H1 (cell line): ENCODE results near the gene POU6F2. TPM values are rescaled to one million over a fixed set of nuclear protein-coding genes. Genes with fewer than 3 reads are reported as not detected.

Experiments
- CTCF ChIA-PET: fragments of 300-600 bp; sonication (Branson Sonifier 250); formaldehyde crosslinking; loops from one replicate; lab custom pipeline; 2021; ENCODE audit not compliant: partially characterized antibody; lab: Charles Lee
- POLR2A ChIA-PET: fragments of 300-600 bp; sonication (Branson Sonifier 250); formaldehyde crosslinking; loops from one replicate; lab custom pipeline; 2021; ENCODE audit warnings: inconsistent platforms; ENCODE audit not compliant: partially characterized antibody; lab: Charles Lee
- DNase-seq, 2 experiments: peaks; one replicate each; pipeline versions ENCODE4 v3.0.0 to v3.0.0-alpha.2; 2010 to 2022; ENCODE audit warnings: low spot score in 2 of 2, low read depth in 1 of 2, mixed read lengths in 1 of 2
- FAIRE-seq: peaks from 2 replicates; lab custom pipeline; 2011; peaks lifted over from hg19 to GRCh38; lab: Jason Lieb, UNC
- H2AFZ ChIP-seq: 2 replicates; pipeline ENCODE4 v1.8.1; 2012; ENCODE audit warnings: low read length, inconsistent platforms
- H2AK5ac ChIP-seq: 2 replicates; pipeline ENCODE4 v1.6.1; 2013; ENCODE audit warnings: low read depth, low read length
- H2BK120ac ChIP-seq: replicated peaks from 2 replicates; pipeline ENCODE3; 2013; ENCODE audit warnings: low read depth, low read length, inconsistent platforms
- H2BK12ac ChIP-seq: 2 replicates; pipeline ENCODE4 v1.6.1; 2013; ENCODE audit warnings: low read depth, low read length
- H2BK15ac ChIP-seq: 2 replicates; pipeline ENCODE4 v1.6.1; 2013; ENCODE audit warnings: low read length
- H2BK20ac ChIP-seq: 2 replicates; pipeline ENCODE4 v1.6.1; 2013; ENCODE audit warnings: low read length
- H2BK5ac ChIP-seq: 2 replicates; pipeline ENCODE4 v1.6.1; 2013; ENCODE audit warnings: low read depth, low read length
- H3K14ac ChIP-seq: 2 replicates; pipeline ENCODE4 v1.6.1; 2013; ENCODE audit warnings: inconsistent platforms; ENCODE audit not compliant: insufficient read length
- H3K18ac ChIP-seq: 2 replicates; pipeline ENCODE4 v1.6.1; 2013; ENCODE audit warnings: low read length; ENCODE audit errors: extremely low read depth
- H3K23ac ChIP-seq: 2 replicates; pipeline ENCODE4 v1.6.1; 2013; ENCODE audit warnings: inconsistent platforms; ENCODE audit not compliant: insufficient read length
- H3K23me2 ChIP-seq: 2 replicates; pipeline ENCODE4 v1.6.1; 2013; ENCODE audit warnings: low read depth, low read length
- H3K27ac ChIP-seq: 2 replicates; pipeline ENCODE4 v1.6.1; 2011; ENCODE audit warnings: low read depth, low read length, inconsistent platforms
- H3K27me3 ChIP-seq, 4 experiments: replicated peaks in 1 of 4; 1 replicate in 1 of 4; 2 replicates in 3 of 4; pipeline versions ENCODE4 v1.6.1 to v1.8.1; 2011 to 2013; ENCODE audit warnings: low read length in 3 of 4, mild to moderate bottlenecking in 3 of 4, inconsistent platforms in 2 of 4, mixed read lengths in 2 of 4, moderate library complexity in 1 of 4; ENCODE audit not compliant: control insufficient read depth in 3 of 4, insufficient read depth in 3 of 4; ENCODE audit errors: extremely low read depth in 1 of 4
- H3K36me3 ChIP-seq, 4 experiments: 2 replicates each; pipeline versions ENCODE4 v1.6.1 to v1.8.1; 2011 to 2013; ENCODE audit warnings: mild to moderate bottlenecking in 4 of 4, low read length in 3 of 4, moderate library complexity in 2 of 4, control low read depth in 1 of 4, inconsistent platforms in 1 of 4; ENCODE audit not compliant: insufficient read depth in 4 of 4, control insufficient read depth in 2 of 4
- H3K4ac ChIP-seq: replicated peaks from 2 replicates; pipeline ENCODE3; 2013; ENCODE audit warnings: low read length, low read depth, mixed read lengths, inconsistent platforms; ENCODE audit not compliant: insufficient read length
- H3K4me1 ChIP-seq, 4 experiments: replicated peaks in 1 of 4; 1 replicate in 1 of 4; 2 replicates in 3 of 4; pipeline versions ENCODE4 v1.6.1 to v1.8.1; 2011 to 2013; ENCODE audit warnings: low read length in 3 of 4, inconsistent platforms in 2 of 4, mixed read lengths in 1 of 4; ENCODE audit not compliant: insufficient read depth in 4 of 4, control insufficient read depth in 3 of 4
- H3K4me2 ChIP-seq, 2 experiments: 2 replicates each; pipeline versions ENCODE4 v1.6.1 to v1.8.1; 2011 to 2013; ENCODE audit warnings: low read depth in 2 of 2, low read length in 2 of 2, control low read depth in 1 of 2, inconsistent platforms in 1 of 2, mild to moderate bottlenecking in 1 of 2; ENCODE audit not compliant: insufficient read depth in 1 of 2
- H3K4me3 ChIP-seq, 4 experiments: fragments of 200-600, 300-600 bp in 1 of 4; sonication (generic), shearing (Covaris generic), sonication (Bioruptor Twin) in 1 of 4; 2 replicates each; pipeline versions ENCODE4 v1.5.1 to v1.8.1; 2011 to 2016; ENCODE audit warnings: low read length in 4 of 4, low read depth in 3 of 4, control low read depth in 2 of 4, inconsistent platforms in 2 of 4, mild to moderate bottlenecking in 2 of 4, mixed read lengths in 1 of 4, moderate library complexity in 1 of 4; ENCODE audit not compliant: insufficient read depth in 2 of 4; ENCODE audit errors: extremely low read depth in 1 of 4
- H3K56ac ChIP-seq: replicated peaks from 2 replicates; pipeline ENCODE3; 2013; ENCODE audit warnings: low read depth, mild to moderate bottlenecking, mixed read lengths, low read length, inconsistent platforms; ENCODE audit not compliant: insufficient read length
- H3K79me1 ChIP-seq: 2 replicates; pipeline ENCODE4 v1.6.1; 2013; ENCODE audit warnings: low read depth, low read length, control low read depth
- H3K79me2 ChIP-seq, 2 experiments: 2 replicates each; pipeline versions ENCODE4 v1.6.1 to v1.8.1; 2012 to 2013; ENCODE audit warnings: low read length in 2 of 2, mild to moderate bottlenecking in 2 of 2, inconsistent platforms in 1 of 2; ENCODE audit not compliant: insufficient read depth in 2 of 2, control insufficient read depth in 1 of 2
- H3K9ac ChIP-seq, 4 experiments: replicated peaks in 1 of 4; 1 replicate in 1 of 4; 2 replicates in 3 of 4; pipeline versions ENCODE4 v1.6.1 to v1.8.1; 2011 to 2013; ENCODE audit warnings: low read depth in 3 of 4, low read length in 3 of 4, control low read depth in 2 of 4, mild to moderate bottlenecking in 2 of 4, moderate library complexity in 2 of 4, inconsistent platforms in 1 of 4; ENCODE audit errors: extremely low read depth in 1 of 4
- H3K9me3 ChIP-seq, 2 experiments: 2 replicates each; pipeline versions ENCODE4 v1.6.1 to v1.8.1; 2012 to 2013; ENCODE audit warnings: mild to moderate bottlenecking in 2 of 2, moderate library complexity in 2 of 2, control low read depth in 1 of 2, inconsistent platforms in 1 of 2, low read depth in 1 of 2, low read length in 1 of 2, mixed read lengths in 1 of 2; ENCODE audit not compliant: insufficient read depth in 2 of 2
- H4K20me1 ChIP-seq, 2 experiments: replicated peaks in 1 of 2; 2 replicates each; pipeline versions ENCODE3 to v1.8.1; 2011 to 2013; ENCODE audit warnings: inconsistent platforms in 2 of 2, low read length in 2 of 2, mild to moderate bottlenecking in 1 of 2; ENCODE audit not compliant: insufficient read depth in 2 of 2, control insufficient read depth in 1 of 2
- H4K5ac ChIP-seq: 2 replicates; pipeline ENCODE4 v1.6.1; 2013; ENCODE audit warnings: low read length, low read depth, mixed read lengths, inconsistent platforms; ENCODE audit not compliant: insufficient read length
- H4K8ac ChIP-seq: 2 replicates; pipeline ENCODE4 v1.8.0; 2013; ENCODE audit warnings: mild to moderate bottlenecking, moderate library complexity, low read length, inconsistent platforms; ENCODE audit not compliant: insufficient read depth; ENCODE audit errors: extremely low read depth
- H4K91ac ChIP-seq: replicated peaks from 2 replicates; pipeline ENCODE3; 2013; ENCODE audit warnings: low read length, mixed read lengths, inconsistent platforms; ENCODE audit not compliant: insufficient read length
- CHD2 ChIP-seq: IDR thresholded peaks from 2 replicates; pipeline ENCODE4 v1.6.1; 2012; ENCODE audit warnings: low read length, improper control_type of control experiment
- EGR1 ChIP-seq: IDR thresholded peaks from 2 replicates; pipeline ENCODE4 v1.6.1; 2011; ENCODE audit warnings: low read depth, low read length, borderline replicate concordance
- GTF2F1 ChIP-seq: IDR thresholded peaks from 2 replicates; pipeline ENCODE4 v1.6.1; 2012; ENCODE audit warnings: low read depth, low read length, improper control_type of control experiment, borderline replicate concordance
- HDAC2 ChIP-seq, 2 experiments: fragments of 300-600 bp in 1 of 2; sonication (generic) in 1 of 2; IDR thresholded peaks; 2 replicates each; pipeline ENCODE4 v1.6.1; 2011 to 2012; ENCODE audit warnings: low read depth in 2 of 2, low read length in 2 of 2, mild to moderate bottlenecking in 2 of 2, moderate library complexity in 2 of 2, borderline replicate concordance in 1 of 2, inconsistent platforms in 1 of 2
- RBBP5 ChIP-seq: IDR thresholded peaks from 2 replicates; pipeline ENCODE4 v1.7.1; 2012; ENCODE audit warnings: low read depth, mild to moderate bottlenecking, inconsistent platforms, low read length, moderate library complexity, borderline replicate concordance
- RXRA ChIP-seq: IDR thresholded peaks from 2 replicates; pipeline ENCODE4 v1.6.1; 2011; ENCODE audit warnings: low read depth, mild to moderate bottlenecking, low read length, moderate library complexity; ENCODE audit not compliant: insufficient read depth
- SIRT6 ChIP-seq: IDR thresholded peaks from one replicate; pipeline ENCODE4 v1.7.1; 2012; ENCODE audit warnings: low read length, inconsistent platforms
- SP4 ChIP-seq: IDR thresholded peaks from 2 replicates; pipeline ENCODE4 v1.6.1; 2012; ENCODE audit warnings: low read length, inconsistent platforms
- TCF12 ChIP-seq: IDR thresholded peaks from 2 replicates; pipeline ENCODE4 v1.6.1; 2011; ENCODE audit warnings: low read depth, mild to moderate bottlenecking, low read length
- ZNF274 ChIP-seq: IDR thresholded peaks from 2 replicates; pipeline ENCODE4 v1.7.0; 2012; ENCODE audit warnings: low read length, borderline replicate concordance; ENCODE audit errors: extremely low read depth
- WGBS, 2 experiments: shearing (Covaris generic) in 1 of 2; methylation state at CpG; one replicate each; pipeline versions ENCODE4 v1.1.6 to v1.1.7; 2013 to 2015; ENCODE audit warnings: low lambda C conversion rate in 2 of 2, mixed read lengths in 2 of 2, inconsistent platforms in 1 of 2, low coverage in 1 of 2, missing lambda C conversion rate in 1 of 2; ENCODE audit not compliant: insufficient replicate concordance in 2 of 2, insufficient coverage in 1 of 2, insufficient read length in 1 of 2; ENCODE audit errors: extremely low coverage in 1 of 2, missing lambda C conversion rate in 1 of 2; 5-methylcytosine and 5-hydroxymethylcytosine counted together
- polyA plus RNA-seq, 7 experiments: library from polyadenylated mRNA; depleted of rRNA in 3 of 7; stranded (reverse) in 5 of 7; unstranded in 2 of 7; fragments of >200 nt in 5 of 7; fragments of 200-250 nt in 2 of 7; gene quantifications; 1 replicate in 5 of 7; 2 replicates in 1 of 7; 4 replicates in 1 of 7; pipeline versions ENCODE4 v1.2.1 to v1.2.3, GENCODE V29; 2011 to 2013; ENCODE audit warnings: missing spikeins in 2 of 7, mixed read lengths in 2 of 7
- total RNA-seq: library from RNA; stranded (reverse); fragmentation: NEBNext Ultra II Directional; extraction: Animal tissue kit (Norgen Biotek cat#: 25700); gene quantifications from 2 replicates; pipeline ENCODE4 v1.2.1, GENCODE V29; 2021
- TF ChIP-seq, protein P1 (sequence below), 3 experiments: IDR thresholded peaks; 1 replicate in 2 of 3; 2 replicates in 1 of 3; pipeline versions ENCODE4 v1.5.1 to v1.6.1; 2011; ENCODE audit warnings: low read length in 3 of 3, mild to moderate bottlenecking in 3 of 3, inconsistent platforms in 2 of 3, low read depth in 1 of 3, moderate library complexity in 1 of 3; ENCODE audit not compliant: insufficient read depth in 1 of 3; ENCODE audit errors: control extremely low read depth in 1 of 3

The POU6F2 gene
- total and polyA plus RNA-seq, 2 of the 8 experiments (the other 6 are each of a cell fraction or from before 2014, with no cell fraction given) = 1.1 to 2.0 TPM

DNA sequence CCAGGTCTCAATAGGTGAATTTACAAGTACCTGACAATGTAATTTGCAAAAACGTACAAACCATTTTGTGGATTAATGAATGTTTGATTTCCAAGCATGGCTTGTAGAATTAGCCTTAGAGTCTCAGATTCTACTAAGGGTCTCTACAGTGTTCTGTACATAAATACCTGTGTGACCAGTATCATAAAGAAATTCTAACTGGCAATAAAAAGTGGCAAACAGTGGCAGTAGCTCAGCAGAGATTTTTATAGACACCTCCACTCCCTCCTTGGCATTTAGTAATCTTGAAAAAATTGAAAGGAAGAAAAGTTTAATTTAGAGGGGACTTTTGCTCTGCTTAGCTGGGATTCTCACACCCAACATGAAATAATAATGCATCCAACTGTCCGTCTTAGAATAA lies 220.8 kb downstream of the POU6F2 start:
- Histone ChIP-seq H3K27me3 (no peaks in the 10 kb centered on the region), H2BK5ac (no peak overlapping the region), H3K4me1 (peaks cover 0 to 7% (median 4%) of the 10 kb centered on the region in 4 experiments; a peak in 2 of 7 replicates), H3K36me3 (no peaks in the 10 kb centered on the region), H2AFZ (no peak overlapping the region), H3K79me1 (no peaks in the 10 kb centered on the region), H3K4me2 (no peak overlapping the region), H3K4ac (no peak overlapping the region), H2BK20ac (no peak overlapping the region), H3K9ac (no peak overlapping the region), H3K27ac (no peak overlapping the region), H2AK5ac (no peak overlapping the region), H4K5ac (no peak overlapping the region), H3K14ac (no peak overlapping the region), H4K91ac (no peak overlapping the region), H3K18ac (no peak overlapping the region), H3K23me2 (no peaks in the 10 kb centered on the region), H4K20me1 (no peaks in the 10 kb centered on the region), H3K79me2 (no peaks in the 10 kb centered on the region), H2BK12ac (no peak overlapping the region), H3K9me3 (no peaks in the 10 kb centered on the region), H4K8ac (no peak overlapping the region), H2BK120ac (no peak overlapping the region), H3K4me3 (no peak overlapping the region), H3K23ac (no peak overlapping the region), H2BK15ac (no peak overlapping the region), H3K56ac (no peak overlapping the region)
- ChIA-PET POLR2A (no interaction called here), CTCF (interaction anchor here (1.0 kb wide), 1 partner anchor 73 kb away, joined by 3 read pairs; no protein-coding TSS in a partner anchor)
- WGBS, 2 experiments = 83% methylated on average over 2 of the region's 2 CpGs; no CpG with 5 or more reads in 1 of the 2 experiments
- DNase-seq (no peak), FAIRE-seq (no peak)
- TF ChIP-seq GTF2F1 = no peak
- TF ChIP-seq SP4 = no peak
- no peak for TF ChIP-seq RXRA
- TF ChIP-seq, protein P1, sequence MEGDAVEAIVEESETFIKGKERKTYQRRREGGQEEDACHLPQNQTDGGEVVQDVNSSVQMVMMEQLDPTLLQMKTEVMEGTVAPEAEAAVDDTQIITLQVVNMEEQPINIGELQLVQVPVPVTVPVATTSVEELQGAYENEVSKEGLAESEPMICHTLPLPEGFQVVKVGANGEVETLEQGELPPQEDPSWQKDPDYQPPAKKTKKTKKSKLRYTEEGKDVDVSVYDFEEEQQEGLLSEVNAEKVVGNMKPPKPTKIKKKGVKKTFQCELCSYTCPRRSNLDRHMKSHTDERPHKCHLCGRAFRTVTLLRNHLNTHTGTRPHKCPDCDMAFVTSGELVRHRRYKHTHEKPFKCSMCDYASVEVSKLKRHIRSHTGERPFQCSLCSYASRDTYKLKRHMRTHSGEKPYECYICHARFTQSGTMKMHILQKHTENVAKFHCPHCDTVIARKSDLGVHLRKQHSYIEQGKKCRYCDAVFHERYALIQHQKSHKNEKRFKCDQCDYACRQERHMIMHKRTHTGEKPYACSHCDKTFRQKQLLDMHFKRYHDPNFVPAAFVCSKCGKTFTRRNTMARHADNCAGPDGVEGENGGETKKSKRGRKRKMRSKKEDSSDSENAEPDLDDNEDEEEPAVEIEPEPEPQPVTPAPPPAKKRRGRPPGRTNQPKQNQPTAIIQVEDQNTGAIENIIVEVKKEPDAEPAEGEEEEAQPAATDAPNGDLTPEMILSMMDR (IDR thresholded peaks at IDR 0.05; ENCODE audit: control extremely low read depth in 1 of 3, insufficient read depth in 1 of 3, low read depth in 1 of 3, low read length in 3 of 3) = no peak
- TF ChIP-seq RBBP5 = no peak
- no peak for TF ChIP-seq HDAC2 (IDR thresholded peaks at IDR 0.05; ENCODE audit: borderline replicate concordance in 1 of 2, low read depth in 2 of 2, low read length in 2 of 2)
- no peak for TF ChIP-seq CHD2
- no peak for TF ChIP-seq EGR1
- no peak for TF ChIP-seq TCF12
- no peak for TF ChIP-seq SIRT6
- TF ChIP-seq ZNF274 = no peak
